GM21529 (cell line): Measurements from ENCODE around the gene EML1.
A peak's percentile ranks its signal among the peaks of the same experiment; 100 is the strongest.

Experiments used
- ATAC-seq: cut with Tn5 transposase; IDR thresholded peaks from one replicate; pipeline ENCODE4 v1.9.1; 2021; ENCODE audit not compliant: unreplicated experiment

EML1 gene

GRCh38 chr14:99891266-99891665, 98.1 kb downstream of the EML1 start:
- no peak for ATAC-seq

- ATAC-seq, result peak; percentile 77
Observed at GRCh38 chr14:99891900-99892299, 98.7 kb downstream of the EML1 start.

DNA sequence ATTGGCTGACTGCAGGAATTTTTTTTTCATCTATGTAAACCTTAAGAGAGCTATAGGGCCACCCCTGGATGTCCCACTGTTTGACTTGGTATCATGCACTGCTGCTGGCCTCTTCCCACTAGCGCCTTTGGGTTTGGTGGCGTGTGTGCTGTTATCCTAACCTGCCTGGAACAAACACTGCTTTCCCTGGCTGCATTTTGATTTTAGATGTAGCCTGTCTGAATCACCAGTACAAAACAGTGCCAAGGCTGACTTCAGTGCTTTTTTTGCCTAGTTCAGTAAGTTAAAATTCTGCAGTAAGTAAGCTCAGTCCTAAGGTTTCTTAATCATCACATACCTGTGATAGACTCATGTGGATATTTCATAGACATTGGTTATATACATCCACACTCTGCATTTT, 99.2 kb downstream of the EML1 start:
- no peak for ATAC-seq

- no peak for ATAC-seq
Observed at GRCh38 chr14:99896361-99896760, 103.1 kb downstream of the EML1 start.

GRCh38 chr14:99899578-99900178, 106.5 kb downstream of the EML1 start:
- no peak for ATAC-seq

GRCh38 chr14:99902925-99903324, 109.7 kb downstream of the EML1 start:
- ATAC-seq, result no peak

DNA sequence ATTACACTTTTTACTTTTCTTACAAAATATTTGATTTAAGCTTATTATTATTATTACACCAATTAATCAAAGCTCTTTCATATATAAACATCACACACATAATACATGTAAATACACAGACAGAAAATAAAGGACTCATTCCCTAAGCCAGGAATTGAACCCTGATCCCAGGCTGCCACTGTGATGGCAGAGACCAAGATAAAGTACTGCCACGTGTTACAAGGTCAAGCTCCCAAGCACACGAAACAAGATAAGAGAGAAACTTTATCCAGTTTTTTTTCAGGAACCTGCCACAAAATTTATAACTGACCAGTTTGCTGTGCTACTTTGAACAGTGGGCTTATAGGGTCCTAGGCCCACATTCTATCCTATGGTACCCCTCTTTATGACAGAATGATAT, 111.3 kb downstream of the EML1 start:
- ATAC-seq, result no peak

DNA sequence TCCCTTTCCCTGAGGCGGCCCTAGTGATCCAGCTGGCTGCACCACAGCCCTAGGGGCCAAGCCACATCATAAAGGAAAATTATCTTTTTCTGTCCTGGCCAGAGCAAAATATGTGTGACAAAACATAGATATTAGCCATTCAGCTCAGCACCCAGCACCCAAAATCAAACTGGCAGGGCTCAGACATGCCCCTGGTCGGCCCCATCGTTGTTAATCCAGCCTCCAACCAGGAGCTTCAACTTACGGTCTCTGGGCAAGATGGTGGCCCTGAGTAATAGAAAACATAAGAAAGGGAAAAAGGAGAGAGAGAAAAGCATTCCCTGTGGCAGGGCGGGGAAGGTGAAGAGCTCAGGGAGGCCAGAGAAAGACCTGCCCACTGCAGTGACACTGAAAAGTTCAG, 111.9 kb downstream of the EML1 start:
- ATAC-seq, result no peak

GRCh38 chr14:99907761-99908652, 114.8 kb downstream of the EML1 start:
- no peak for ATAC-seq

DNA sequence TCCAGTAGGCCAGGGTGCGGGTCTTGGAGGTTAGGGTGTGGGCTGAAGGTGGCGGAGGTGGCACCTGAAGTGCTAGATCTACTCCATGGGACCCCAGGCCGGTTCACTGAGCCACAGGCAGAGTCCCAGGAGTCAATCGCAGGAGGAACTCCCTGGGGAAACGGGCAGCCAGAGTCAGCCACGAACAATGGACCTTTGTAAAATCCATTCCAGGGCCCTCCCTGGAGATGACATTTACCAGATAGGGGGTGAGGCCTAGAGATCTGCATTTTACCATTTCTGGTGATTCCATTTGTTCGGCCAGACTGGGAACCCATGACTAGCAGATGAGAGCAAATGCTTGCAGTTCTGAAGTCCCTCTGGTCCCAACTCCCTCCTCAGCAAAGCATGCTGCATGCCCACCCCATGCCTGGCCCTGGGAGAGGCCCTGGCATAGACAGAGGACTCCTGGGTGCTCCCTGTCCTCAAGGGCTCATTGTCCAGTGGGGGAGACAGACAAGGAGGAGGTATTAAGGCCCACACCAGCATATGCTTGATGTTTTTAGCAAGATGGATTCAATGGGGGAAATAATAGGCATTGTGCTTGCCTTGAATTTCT, 115.5 kb downstream of the EML1 start:
- no peak for ATAC-seq

- no peak for ATAC-seq
Observed at GRCh38 chr14:99909513-99910064, 116.4 kb downstream of the EML1 start.

DNA sequence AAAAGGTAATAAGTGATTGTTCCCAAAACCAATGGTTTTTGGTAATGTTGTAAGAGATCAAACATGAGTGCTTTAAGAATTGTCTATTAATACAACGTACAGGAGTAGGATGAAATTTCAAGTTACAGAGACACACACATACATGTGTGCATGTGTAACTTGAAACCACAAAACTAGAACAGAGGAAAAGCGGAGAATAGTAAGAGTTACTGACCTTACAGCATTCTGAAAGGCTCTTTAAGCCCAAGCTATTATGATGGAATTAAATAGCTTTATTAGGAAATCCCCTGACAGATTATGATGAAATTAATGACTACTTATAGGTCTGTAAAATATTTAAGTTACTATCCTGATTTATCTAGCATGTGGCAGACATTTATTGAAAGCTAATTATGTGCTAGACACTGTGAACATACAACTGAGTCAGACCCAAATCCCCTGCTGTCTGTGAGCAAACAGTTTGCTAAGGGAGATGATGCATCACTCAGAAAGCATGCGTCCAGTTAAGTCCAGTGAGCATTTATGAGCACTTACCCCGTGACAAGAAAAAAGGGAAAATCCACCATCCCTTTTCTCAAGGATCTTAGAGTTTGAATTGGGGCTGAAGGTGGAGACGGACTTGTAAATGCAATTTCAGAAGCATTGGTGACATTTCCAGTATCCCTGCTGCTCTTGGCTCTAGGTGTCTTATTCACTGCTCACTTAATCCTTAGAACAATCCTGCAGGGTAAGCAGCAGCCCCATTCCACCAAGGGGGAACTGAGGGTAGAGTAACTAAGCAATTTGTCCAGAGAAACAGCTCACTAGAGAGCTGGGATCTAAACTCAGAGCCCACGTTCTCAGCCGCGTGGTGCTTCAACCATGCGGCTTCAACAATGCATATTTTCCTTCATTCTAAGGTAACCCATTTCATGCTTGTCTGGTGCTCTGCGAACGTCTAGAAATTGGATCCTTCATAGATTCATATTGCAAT, 117.4 kb downstream of the EML1 start:
- ATAC-seq, result no peak

- ATAC-seq, result no peak
Observed at GRCh38 chr14:99915305-99916090, 122.3 kb downstream of the EML1 start.

DNA sequence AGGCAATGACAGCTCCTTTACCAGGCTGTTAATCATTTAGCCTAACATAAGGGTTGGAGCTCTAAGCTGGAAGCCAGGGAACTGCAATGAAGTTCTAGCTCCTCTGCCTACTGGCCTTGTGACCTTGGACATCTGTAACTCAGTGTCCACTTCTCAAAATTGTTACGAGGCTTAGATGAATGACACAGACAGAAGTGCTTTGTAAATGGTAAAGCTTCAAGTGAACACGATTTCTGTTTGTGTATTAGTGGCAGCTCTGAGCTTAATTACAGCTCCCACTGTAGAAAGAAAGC, 122.8 kb downstream of the EML1 start:
- ATAC-seq, result no peak

- ATAC-seq, result no peak
Observed at GRCh38 chr14:99918781-99919180, 125.6 kb downstream of the EML1 start.

- ATAC-seq, result no peak
Observed at GRCh38 chr14:99921425-99921824, 128.2 kb downstream of the EML1 start.

GRCh38 chr14:99924379-99924778, 131.2 kb downstream of the EML1 start:
- no peak for ATAC-seq

- no peak for ATAC-seq
Observed at GRCh38 chr14:99925471-99925870, 132.3 kb downstream of the EML1 start.

DNA sequence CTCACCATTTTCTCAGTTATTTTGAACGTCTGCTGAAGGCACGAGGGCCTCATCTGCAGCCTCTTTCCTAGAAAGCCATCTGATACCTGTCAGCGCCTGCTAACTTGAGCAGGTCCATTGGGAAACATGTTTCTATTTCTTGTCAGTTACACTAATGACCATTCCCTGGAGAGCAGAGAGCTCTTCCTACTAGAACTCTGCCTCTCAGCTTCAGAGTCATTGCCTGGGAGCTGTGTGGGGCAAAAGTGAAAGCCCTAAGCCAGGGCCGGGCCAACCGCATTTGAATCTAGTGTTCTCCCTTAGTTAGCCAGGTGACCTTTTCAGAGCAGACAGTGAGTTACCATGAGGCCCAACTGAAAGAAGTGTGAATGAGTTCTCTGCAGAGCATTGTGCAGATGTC, 135.8 kb downstream of the EML1 start:
- ATAC-seq, result no peak

- no peak for ATAC-seq
Observed at GRCh38 chr14:99929601-99930000, 136.4 kb downstream of the EML1 start.
